GM12874 (cell line): ENCODE data around the gene NADK2.

Experiments
- TF ChIP-seq, protein P1 (sequence below): IDR thresholded peaks from 2 replicates; pipeline ENCODE4 v1.5.1; 2011; ENCODE audit warnings: low read depth, mild to moderate bottlenecking, control low read depth, low read length, moderate library complexity; ENCODE audit not compliant: insufficient read depth

Gene NADK2

DNA sequence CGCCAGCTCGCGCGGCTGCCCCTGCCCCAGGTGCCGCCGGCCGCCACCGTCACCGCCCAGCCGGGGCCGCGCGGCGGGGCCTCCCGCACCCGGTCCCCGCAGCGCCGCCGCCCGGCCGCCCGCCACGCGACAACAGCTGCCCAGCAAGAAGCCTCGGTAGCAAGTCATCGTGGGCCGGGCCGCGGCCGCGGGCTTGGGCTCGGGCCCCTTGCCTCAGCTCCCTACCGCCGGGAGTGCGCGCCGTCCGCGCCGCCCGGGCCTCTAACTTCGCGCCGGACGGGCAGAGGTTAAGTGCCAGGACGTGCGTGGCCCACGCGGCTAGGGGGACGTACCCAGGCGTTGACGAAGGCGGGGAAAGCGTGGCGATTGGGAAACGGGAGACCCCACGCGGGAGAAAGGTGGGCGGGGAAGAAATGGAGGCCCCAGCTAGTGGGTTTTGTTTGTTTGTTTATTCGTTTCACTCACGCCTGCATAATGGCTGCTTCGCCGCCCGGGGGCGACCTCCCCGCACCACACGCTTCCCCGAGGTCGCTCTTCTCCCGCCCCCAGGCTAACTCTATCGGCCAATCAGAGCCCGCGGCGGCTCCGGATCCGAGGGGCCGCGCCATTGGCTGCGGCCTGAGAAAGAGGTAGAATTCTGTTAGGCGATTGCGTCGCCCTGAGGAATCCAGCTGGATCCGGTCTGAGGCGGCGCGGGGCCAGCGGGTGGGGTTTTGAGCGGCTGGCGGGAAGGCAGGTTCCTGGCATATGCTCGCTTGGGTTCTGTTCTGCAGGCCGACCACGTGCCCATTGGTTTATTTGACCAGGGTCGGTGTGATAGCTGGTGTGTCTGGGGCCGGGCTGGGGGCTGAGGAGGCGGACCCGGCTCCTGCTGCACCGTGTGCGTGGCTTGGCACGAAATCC lies at the start of gene NADK2:
Gene NADK2, minus strand, starts transcription at position 295 of the 903 bp plus-strand sequence. Its CDS starts 127 bp downstream, at position 168.
- TF ChIP-seq, protein P1, sequence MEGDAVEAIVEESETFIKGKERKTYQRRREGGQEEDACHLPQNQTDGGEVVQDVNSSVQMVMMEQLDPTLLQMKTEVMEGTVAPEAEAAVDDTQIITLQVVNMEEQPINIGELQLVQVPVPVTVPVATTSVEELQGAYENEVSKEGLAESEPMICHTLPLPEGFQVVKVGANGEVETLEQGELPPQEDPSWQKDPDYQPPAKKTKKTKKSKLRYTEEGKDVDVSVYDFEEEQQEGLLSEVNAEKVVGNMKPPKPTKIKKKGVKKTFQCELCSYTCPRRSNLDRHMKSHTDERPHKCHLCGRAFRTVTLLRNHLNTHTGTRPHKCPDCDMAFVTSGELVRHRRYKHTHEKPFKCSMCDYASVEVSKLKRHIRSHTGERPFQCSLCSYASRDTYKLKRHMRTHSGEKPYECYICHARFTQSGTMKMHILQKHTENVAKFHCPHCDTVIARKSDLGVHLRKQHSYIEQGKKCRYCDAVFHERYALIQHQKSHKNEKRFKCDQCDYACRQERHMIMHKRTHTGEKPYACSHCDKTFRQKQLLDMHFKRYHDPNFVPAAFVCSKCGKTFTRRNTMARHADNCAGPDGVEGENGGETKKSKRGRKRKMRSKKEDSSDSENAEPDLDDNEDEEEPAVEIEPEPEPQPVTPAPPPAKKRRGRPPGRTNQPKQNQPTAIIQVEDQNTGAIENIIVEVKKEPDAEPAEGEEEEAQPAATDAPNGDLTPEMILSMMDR: peak; percentile 73

- TF ChIP-seq, protein P1: no peak
Observed at GRCh38 chr5:36285837-36286615, 44.3 kb upstream of the NADK2 start.

DNA sequence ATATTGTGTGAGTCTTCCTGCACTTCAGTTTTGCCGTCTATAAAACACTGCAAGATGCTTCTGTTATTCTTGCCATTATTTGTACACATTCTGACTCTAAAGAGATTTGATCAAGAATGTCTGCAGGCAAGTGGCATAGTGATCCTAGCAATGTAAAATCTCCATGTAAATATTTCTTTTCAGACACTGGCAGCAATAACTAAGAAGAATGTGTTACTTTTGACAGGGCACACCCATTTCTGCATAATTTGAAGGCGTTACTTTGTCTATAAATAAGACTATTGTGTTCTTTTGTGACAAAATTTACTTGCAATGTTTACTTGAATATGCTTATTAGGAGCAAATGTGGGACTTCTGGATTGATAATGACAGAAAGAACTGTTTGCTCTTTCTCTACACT lies 39.9 kb upstream of the NADK2 start:
- TF ChIP-seq, protein P1: no peak

GRCh38 chr5:36279054-36279698 lies 37.5 kb upstream of the NADK2 start:
- TF ChIP-seq, protein P1: no peak

DNA sequence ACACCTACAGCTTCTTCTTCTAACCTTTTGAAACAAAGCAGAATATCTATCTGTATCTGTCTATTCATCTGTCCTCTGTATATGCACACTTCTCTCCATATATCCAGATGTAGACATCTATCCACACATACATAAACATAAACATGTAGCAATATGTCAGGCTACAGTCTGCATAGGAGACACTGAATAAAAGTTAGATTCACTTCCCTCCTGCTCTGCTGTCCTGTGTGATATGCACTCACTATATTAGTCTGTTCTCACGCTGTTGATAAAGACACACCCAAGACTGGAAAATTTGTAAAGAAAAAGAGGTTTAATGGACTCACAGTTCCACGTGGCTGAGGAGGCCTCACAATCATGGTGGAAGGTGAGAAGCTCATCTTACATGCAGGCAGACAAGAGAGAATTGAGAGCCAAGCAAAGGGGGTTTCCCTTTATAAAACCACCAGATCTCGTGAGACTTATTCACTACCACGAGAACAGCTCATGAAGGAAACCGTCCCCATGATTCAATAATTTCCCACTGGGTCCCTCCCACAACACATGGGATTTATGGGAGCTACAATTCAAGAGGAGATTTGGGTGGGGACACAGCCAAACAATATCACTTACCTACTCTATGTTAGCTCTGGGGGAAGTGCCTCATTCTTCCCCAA lies 35.9 kb upstream of the NADK2 start:
- TF ChIP-seq, protein P1: no peak

GRCh38 chr5:36276864-36277263 lies 35.1 kb upstream of the NADK2 start:
- TF ChIP-seq, protein P1: no peak
